ENCODE results near the gene F11.

F11 gene

GRCh38 chr4:186258216-186258811, 7.7 kb upstream of the F11 start:
- Histone ChIP-seq H4K20me1 (ENCODE audit: control insufficient read depth, insufficient read depth, low read depth, low read length) (no peaks in the 10 kb centered on the region), H3K79me2 (ENCODE audit: control insufficient read depth, low read length) (no peaks in the 10 kb centered on the region), H3K4me3 (ENCODE audit: low read length) (no peak overlapping the region), H3K9me3 (ENCODE audit: control insufficient read depth, insufficient read depth, low read length) (no peaks in the 10 kb centered on the region), H3K27ac (ENCODE audit: low read depth, low read length) (no peak overlapping the region), H3K4me2 (ENCODE audit: low read length) (no peak overlapping the region), H3F3A (ENCODE audit: control insufficient read depth, insufficient read depth) (no peaks in the 10 kb centered on the region), H3K4me1 (ENCODE audit: control insufficient read depth, low read length) (no peaks in the 10 kb centered on the region), H3K27me3 (ENCODE audit: control insufficient read depth, low read length) (no peaks in the 10 kb centered on the region), H3K36me3 (ENCODE audit: control insufficient read depth, low read length) (no peaks in the 10 kb centered on the region), H3K9me2 (replicated peaks; ENCODE audit: control insufficient read depth, low read length) (no peaks in the 10 kb centered on the region)
- no peak for TF ChIP-seq CTCF (IDR thresholded peaks at IDR 0.05; ENCODE audit: low read depth, low read length, poor library complexity, severe bottlenecking)
- no peak for TF ChIP-seq EZH2phosphoT487 (IDR thresholded peaks at IDR 0.05; ENCODE audit: borderline replicate concordance, low read length)

GRCh38 chr4:186260117-186260503, 5.9 kb upstream of the F11 start:
- H3K4me3 ChIP-seq (ENCODE audit: low read length) = no peak overlapping the region
- no peaks in the 10 kb centered on the region for H4K20me1 ChIP-seq (ENCODE audit: control insufficient read depth, insufficient read depth, low read depth, low read length)
- H3K4me2 ChIP-seq (ENCODE audit: low read length) = no peak overlapping the region
- no peaks in the 10 kb centered on the region for H3F3A ChIP-seq (ENCODE audit: control insufficient read depth, insufficient read depth)
- H3K79me2 ChIP-seq (ENCODE audit: control insufficient read depth, low read length) = no peaks in the 10 kb centered on the region
- H3K9me3 ChIP-seq (ENCODE audit: control insufficient read depth, insufficient read depth, low read length) = no peaks in the 10 kb centered on the region
- H3K4me1 ChIP-seq (ENCODE audit: control insufficient read depth, low read length) = no peaks in the 10 kb centered on the region
- no peaks in the 10 kb centered on the region for H3K9me2 ChIP-seq (replicated peaks; ENCODE audit: control insufficient read depth, low read length)
- no peaks in the 10 kb centered on the region for H3K27me3 ChIP-seq (ENCODE audit: control insufficient read depth, low read length)
- TF ChIP-seq EZH2phosphoT487 (IDR thresholded peaks at IDR 0.05; ENCODE audit: borderline replicate concordance, low read length) (no peak), CTCF (IDR thresholded peaks at IDR 0.05; ENCODE audit: low read depth, low read length, poor library complexity, severe bottlenecking) (no peak)
- no peak overlapping the region for H3K27ac ChIP-seq (ENCODE audit: low read depth, low read length)
- no peaks in the 10 kb centered on the region for H3K36me3 ChIP-seq (ENCODE audit: control insufficient read depth, low read length)

GRCh38 chr4:186260504-186261448, 5.2 kb upstream of the F11 start:
- no peaks in the 10 kb centered on the region for H3K4me1 ChIP-seq (ENCODE audit: control insufficient read depth, low read length)
- H3K9me2 ChIP-seq (replicated peaks; ENCODE audit: control insufficient read depth, low read length) = no peaks in the 10 kb centered on the region
- no peak overlapping the region for H3K27ac ChIP-seq (ENCODE audit: low read depth, low read length)
- H3K27me3 ChIP-seq (ENCODE audit: control insufficient read depth, low read length) = no peaks in the 10 kb centered on the region
- H3K9me3 ChIP-seq (ENCODE audit: control insufficient read depth, insufficient read depth, low read length) = no peaks in the 10 kb centered on the region
- H3K4me3 ChIP-seq (ENCODE audit: low read length) = no peak overlapping the region
- no peaks in the 10 kb centered on the region for H3K36me3 ChIP-seq (ENCODE audit: control insufficient read depth, low read length)
- no peak overlapping the region for H3K4me2 ChIP-seq (ENCODE audit: low read length)
- no peaks in the 10 kb centered on the region for H4K20me1 ChIP-seq (ENCODE audit: control insufficient read depth, insufficient read depth, low read depth, low read length)
- H3F3A ChIP-seq (ENCODE audit: control insufficient read depth, insufficient read depth) = no peaks in the 10 kb centered on the region
- no peaks in the 10 kb centered on the region for H3K79me2 ChIP-seq (ENCODE audit: control insufficient read depth, low read length)
- TF ChIP-seq CTCF (IDR thresholded peaks at IDR 0.05; ENCODE audit: low read depth, low read length, poor library complexity, severe bottlenecking) (no peak), EZH2phosphoT487 (IDR thresholded peaks at IDR 0.05; ENCODE audit: borderline replicate concordance, low read length) (no peak)
